ENCODE results near the gene PRXL2B.

PRXL2B gene

DNA sequence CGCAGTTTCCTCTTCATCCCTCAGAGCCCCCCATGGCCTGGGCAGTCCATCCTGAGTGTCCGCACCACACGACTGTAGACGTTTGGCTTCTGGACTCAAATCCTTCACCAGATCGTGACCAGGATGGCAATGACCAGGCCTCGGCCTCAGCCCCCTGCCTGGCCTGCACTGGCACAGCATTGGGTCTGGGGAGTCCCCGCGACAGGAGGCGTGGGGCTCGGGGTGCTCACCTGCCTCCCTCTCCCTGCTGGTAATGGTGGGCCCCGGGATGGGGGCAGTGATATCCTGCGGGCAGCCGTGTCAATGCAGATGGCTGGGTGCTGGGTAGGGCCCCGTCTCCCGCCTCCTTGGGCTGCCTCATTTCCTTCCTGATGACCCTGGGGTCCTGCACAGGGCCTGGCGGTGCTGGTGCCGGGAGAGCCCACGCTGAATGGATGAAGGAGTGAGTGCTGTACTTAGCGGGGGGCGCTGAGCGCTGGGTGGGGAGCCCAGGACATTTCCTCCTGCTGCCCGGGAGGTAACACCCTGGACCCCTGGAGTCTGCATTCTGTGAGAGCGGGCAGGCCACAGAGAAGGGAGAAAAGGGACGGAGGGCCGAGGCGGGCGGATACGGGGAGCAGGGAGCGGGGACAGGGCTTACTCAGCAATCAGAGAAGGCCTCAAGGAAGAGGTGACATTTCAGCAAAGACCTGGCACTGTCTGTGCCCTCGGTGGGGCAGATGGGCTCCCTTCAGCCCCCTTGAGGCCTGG, 32.5 kb upstream of the PRXL2B start:
- DNase-seq (ENCODE audit: low read depth): no peak
- TF ChIP-seq CTCF (conservative IDR thresholded peaks at IDR 0.05; ENCODE audit: low read length): no peak
- no peak overlapping the region for H3K4me3 ChIP-seq (ENCODE audit: low read length)

GRCh38 chr1:2554621-2555387, 31.8 kb upstream of the PRXL2B start:
- 0 out of 2 replicates have a peak, but pooled peaks have one; percentile 20 for TF ChIP-seq CTCF (conservative IDR thresholded peaks at IDR 0.05; ENCODE audit: low read length)
- no peak for DNase-seq (ENCODE audit: low read depth)
- H3K4me3 ChIP-seq (ENCODE audit: low read length): no peak overlapping the region

- TF ChIP-seq CTCF (conservative IDR thresholded peaks at IDR 0.05; ENCODE audit: low read length): 0 out of 2 replicates have a peak, but pooled peaks have one; percentile 9
- peak; percentile 39 for DNase-seq (ENCODE audit: low read depth)
- H3K4me3 ChIP-seq (ENCODE audit: low read length): peak overlapping the region; percentile 72
Observed at GRCh38 chr1:2555634-2556276, 30.8 kb upstream of the PRXL2B start.

GRCh38 chr1:2556277-2556677, 30.3 kb upstream of the PRXL2B start, which contains the start of gene TNFRSF14:
TSS of gene TNFRSF14 (plus strand) at chr1:2556371. CDS start at chr1:2556665, 294 bp downstream.
- H3K4me3 ChIP-seq (ENCODE audit: low read length): peak within 1 kb of the TSS; percentile 72
- DNase-seq (ENCODE audit: low read depth): peak; percentile 39

DNA sequence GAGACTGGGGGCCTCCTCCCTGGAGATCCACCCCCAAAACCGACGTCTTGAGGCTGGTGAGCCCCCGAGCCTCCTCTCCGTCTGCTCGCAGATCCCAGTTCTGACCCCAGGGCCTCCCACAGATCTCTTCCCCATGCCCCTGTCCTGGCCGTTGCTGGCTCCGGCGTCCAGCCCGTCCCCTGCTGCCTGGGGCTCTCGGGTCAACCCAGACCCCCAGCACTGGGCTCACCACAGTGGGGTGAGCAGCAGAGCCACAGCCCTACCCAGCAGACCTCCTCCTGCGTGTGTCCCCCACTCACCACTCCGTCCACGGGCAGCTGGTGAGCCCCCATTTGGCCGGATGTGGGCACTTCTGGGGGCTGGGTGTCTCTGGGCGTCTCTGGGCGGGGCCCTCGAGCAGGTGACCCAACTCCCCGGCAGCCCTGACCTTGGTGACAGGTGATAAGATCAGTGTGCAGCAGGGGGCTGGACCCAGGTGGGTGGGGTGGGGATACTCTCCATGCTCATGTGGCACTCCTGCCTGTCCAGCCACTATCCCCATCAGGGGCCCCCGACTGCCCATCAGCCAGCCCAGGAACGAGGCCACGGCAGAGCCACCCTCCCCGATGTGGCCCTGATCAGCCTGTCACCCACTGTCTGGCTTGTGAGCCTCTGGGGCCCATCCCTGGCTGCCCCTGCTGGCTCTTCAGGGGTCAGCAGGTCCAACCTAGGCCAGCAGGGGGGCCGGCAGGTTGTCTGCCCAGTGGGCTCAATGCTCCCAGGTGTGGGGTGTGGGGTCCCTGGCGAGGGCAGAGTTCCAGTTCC, 29.7 kb upstream of the PRXL2B start:
- H3K4me3 ChIP-seq (ENCODE audit: low read length): peak overlapping the region; percentile 72

More at GRCh38 chr1:2556277-2556677, 30.3 kb upstream of the PRXL2B start, which contains the start of gene TNFRSF14:
- peak; percentile 9 for TF ChIP-seq CTCF (conservative IDR thresholded peaks at IDR 0.05; ENCODE audit: low read length)

More for the DNA sequence above, 29.7 kb upstream of the PRXL2B start:
- no peak for DNase-seq (ENCODE audit: low read depth)
- TF ChIP-seq CTCF (conservative IDR thresholded peaks at IDR 0.05; ENCODE audit: low read length): no peak; the same call in 1 of the 2 replicates
